GM20000 (cell line): Measurements from ENCODE around the gene LINGO3.
A peak's percentile ranks its signal among the peaks of the same experiment; 100 is the strongest.

Source experiments
- DNase-seq: peaks from one replicate; pipeline ENCODE4 v3.0.0; 2012; ENCODE audit warnings: low spot score
- CTCF ChIP-seq: IDR thresholded peaks from 2 replicates; pipeline ENCODE4 v1.5.1; 2012; ENCODE audit warnings: mild to moderate bottlenecking, control low read depth; ENCODE audit errors: extremely low read depth, missing control alignments

Gene LINGO3

GRCh38 chr19:2334426-2334825 lies 26.5 kb upstream of the LINGO3 start:
- TF ChIP-seq CTCF: no peak
- no peak for DNase-seq

- TF ChIP-seq CTCF: no peak
- DNase-seq: no peak
Observed at GRCh38 chr19:2333807-2334211, 25.9 kb upstream of the LINGO3 start.

- no peak for DNase-seq
- no peak for TF ChIP-seq CTCF
Observed at GRCh38 chr19:2333027-2333806, 25.3 kb upstream of the LINGO3 start.

- TF ChIP-seq CTCF: no peak
- peak; percentile 74 for DNase-seq
Observed at GRCh38 chr19:2332341-2333026, 24.5 kb upstream of the LINGO3 start.

- TF ChIP-seq CTCF: no peak
- no peak for DNase-seq
Observed at GRCh38 chr19:2331601-2332246, 23.8 kb upstream of the LINGO3 start.

GRCh38 chr19:2330632-2331284 lies 22.8 kb upstream of the LINGO3 start:
- TF ChIP-seq CTCF: no peak
- no peak for DNase-seq

- no peak for TF ChIP-seq CTCF
- DNase-seq: no peak
Observed at GRCh38 chr19:2330255-2330631, 22.3 kb upstream of the LINGO3 start.
